Smooth muscle cell (in vitro differentiated cells): ENCODE data around the gene KRT35. TPM values are rescaled to one million over a fixed set of nuclear protein-coding genes. Genes with fewer than 3 reads are reported as not detected.

Experiments used
- DNase-seq: peaks from one replicate; lab custom pipeline; 2025; ENCODE audit not compliant: unreplicated experiment; lab: John Stamatoyannopoulos, UW
- H2AFZ ChIP-seq: fragments of 200-600 bp; sonication (generic); 2 replicates; pipeline ENCODE4 v1.6.0; 2016; ENCODE audit warnings: antibody characterized with exemption, low read depth, mild to moderate bottlenecking
- H3F3A ChIP-seq: fragments of 200-600 bp; sonication (generic); 2 replicates; pipeline ENCODE4 v1.6.0; 2017; ENCODE audit warnings: antibody characterized with exemption, low read depth
- H3K27ac ChIP-seq: fragments of 200-600 bp; sonication (generic); 2 replicates; pipeline ENCODE4 v1.5.1; 2016; ENCODE audit warnings: low read depth, mild to moderate bottlenecking
- H3K27me3 ChIP-seq: fragments of 200-600 bp; sonication (generic); 2 replicates; pipeline ENCODE4 v1.6.1; 2016; ENCODE audit warnings: low read depth, mild to moderate bottlenecking
- H3K36me3 ChIP-seq: fragments of 200-600 bp; sonication (generic); 2 replicates; pipeline ENCODE4 v1.5.1; 2016; ENCODE audit warnings: low read depth
- H3K4me1 ChIP-seq: fragments of 200-600 bp; sonication (generic); 2 replicates; pipeline ENCODE4 v1.5.1; 2016; ENCODE audit warnings: low read depth
- H3K4me2 ChIP-seq: fragments of 200-600 bp; sonication (generic); 2 replicates; pipeline ENCODE4 v1.6.0; 2016; ENCODE audit warnings: mild to moderate bottlenecking
- H3K4me3 ChIP-seq: fragments of 200-600 bp; sonication (generic); 2 replicates; pipeline ENCODE4 v1.5.1; 2016; ENCODE audit warnings: mild to moderate bottlenecking
- H3K79me2 ChIP-seq: fragments of 200-600 bp; sonication (generic); 2 replicates; pipeline ENCODE4 v1.6.0; 2016; ENCODE audit warnings: low read depth, mild to moderate bottlenecking
- H3K9ac ChIP-seq: fragments of 200-600 bp; sonication (generic); 2 replicates; pipeline ENCODE4 v1.6.0; 2016; ENCODE audit warnings: low read depth
- H3K9me3 ChIP-seq: fragments of 200-600 bp; sonication (generic); replicated peaks from 2 replicates; pipeline ENCODE4 v1.5.1; 2016; ENCODE audit warnings: low read depth
- H4K20me1 ChIP-seq: fragments of 200-600 bp; sonication (generic); 2 replicates; pipeline ENCODE4 v1.6.0; 2016; ENCODE audit warnings: low read depth
- CTCF ChIP-seq: fragments of 200-600 bp; sonication (generic); IDR thresholded peaks from 2 replicates; pipeline ENCODE4 v1.5.1; 2017; ENCODE audit warnings: borderline replicate concordance, mild to moderate bottlenecking, antibody characterized with exemption; ENCODE audit not compliant: insufficient read depth, poor library complexity, severe bottlenecking
- WGBS: methylation state at CpG from one replicate; pipeline ENCODE4 v1.1.7; 2016; ENCODE audit warnings: low lambda C conversion rate; 5-methylcytosine and 5-hydroxymethylcytosine counted together
- polyA plus RNA-seq: library from polyadenylated mRNA; unstranded; fragments of >200 nt; fragmentation: Nextera tagmentation; extraction: Ambion mirVana; gene quantifications from 2 replicates; pipeline ENCODE4 v1.2.1, GENCODE V29; 2016
- total RNA-seq: library from RNA; depleted of rRNA; stranded (reverse); fragments of >200 nt; gene quantifications from 2 replicates; pipeline ENCODE4 v1.2.3, GENCODE V29; 2014

The KRT35 gene
- total and polyA plus RNA-seq, 2 experiments from 2014 or later = not detected

- Histone ChIP-seq H2AFZ (no peak overlapping the region), H3K4me2 (no peak overlapping the region), H4K20me1 (no peaks in the 10 kb centered on the region), H3K36me3 (no peaks in the 10 kb centered on the region), H3K27ac (no peak overlapping the region), H3K4me3 (no peak overlapping the region), H3K79me2 (no peaks in the 10 kb centered on the region), H3K27me3 (no peaks in the 10 kb centered on the region), H3K9me3 (no peaks in the 10 kb centered on the region), H3K4me1 (no peaks in the 10 kb centered on the region), H3K9ac (no peak overlapping the region), H3F3A (no peaks in the 10 kb centered on the region)
- TF ChIP-seq CTCF = no peak
- DNase-seq = no peak
- WGBS = 95% methylated on average over 8 of the region's 8 CpGs
Measured at GRCh38 chr17:41463746-41464145, 17.2 kb downstream of the KRT35 start.

- Histone ChIP-seq H3K27me3 (no peaks in the 10 kb centered on the region), H3K27ac (no peak overlapping the region), H3K36me3 (no peaks in the 10 kb centered on the region), H3K79me2 (no peaks in the 10 kb centered on the region), H3K9ac (no peak overlapping the region), H3K4me1 (no peaks in the 10 kb centered on the region), H4K20me1 (no peaks in the 10 kb centered on the region), H3F3A (no peaks in the 10 kb centered on the region), H3K4me2 (no peak overlapping the region), H3K4me3 (no peak overlapping the region), H2AFZ (no peak overlapping the region), H3K9me3 (no peaks in the 10 kb centered on the region)
- 82% methylated on average over 15 of the region's 15 CpGs for WGBS
- DNase-seq = no peak
- TF ChIP-seq CTCF = no peak
Measured at GRCh38 chr17:41462705-41463104, 18.2 kb downstream of the KRT35 start.

- H3F3A ChIP-seq = no peaks in the 10 kb centered on the region
- no peak overlapping the region for H3K9ac ChIP-seq
- H4K20me1 ChIP-seq = no peaks in the 10 kb centered on the region
- no peaks in the 10 kb centered on the region for H3K9me3 ChIP-seq
- no peak for DNase-seq
- no peaks in the 10 kb centered on the region for H3K36me3 ChIP-seq
- H3K79me2 ChIP-seq = no peaks in the 10 kb centered on the region
- no peaks in the 10 kb centered on the region for H3K4me1 ChIP-seq
- no peaks in the 10 kb centered on the region for H3K27me3 ChIP-seq
- WGBS = 84% methylated on average over 4 of the region's 4 CpGs
- no peak overlapping the region for H3K27ac ChIP-seq
- no peak overlapping the region for H2AFZ ChIP-seq
- H3K4me2 ChIP-seq = no peak overlapping the region
- no peak for TF ChIP-seq CTCF
- H3K4me3 ChIP-seq = no peak overlapping the region
Measured at GRCh38 chr17:41457676-41458075, 23.3 kb downstream of the KRT35 start.

GRCh38 chr17:41456204-41456603, 24.7 kb downstream of the KRT35 start:
- no peak overlapping the region for H3K4me2 ChIP-seq
- TF ChIP-seq CTCF = no peak
- DNase-seq = no peak
- no peak overlapping the region for H3K4me3 ChIP-seq
- H2AFZ ChIP-seq = no peak overlapping the region
- WGBS = 71% methylated on average over 3 of the region's 3 CpGs
- H3K9me3 ChIP-seq = no peaks in the 10 kb centered on the region
- no peaks in the 10 kb centered on the region for H4K20me1 ChIP-seq
- H3K4me1 ChIP-seq = no peaks in the 10 kb centered on the region
- H3K79me2 ChIP-seq = no peaks in the 10 kb centered on the region
- H3K27me3 ChIP-seq = no peaks in the 10 kb centered on the region
- no peak overlapping the region for H3K27ac ChIP-seq
- H3K9ac ChIP-seq = no peak overlapping the region
- no peaks in the 10 kb centered on the region for H3F3A ChIP-seq
- H3K36me3 ChIP-seq = no peaks in the 10 kb centered on the region
